ENCODE measurements around the gene GAB2.

GAB2 gene

DNA sequence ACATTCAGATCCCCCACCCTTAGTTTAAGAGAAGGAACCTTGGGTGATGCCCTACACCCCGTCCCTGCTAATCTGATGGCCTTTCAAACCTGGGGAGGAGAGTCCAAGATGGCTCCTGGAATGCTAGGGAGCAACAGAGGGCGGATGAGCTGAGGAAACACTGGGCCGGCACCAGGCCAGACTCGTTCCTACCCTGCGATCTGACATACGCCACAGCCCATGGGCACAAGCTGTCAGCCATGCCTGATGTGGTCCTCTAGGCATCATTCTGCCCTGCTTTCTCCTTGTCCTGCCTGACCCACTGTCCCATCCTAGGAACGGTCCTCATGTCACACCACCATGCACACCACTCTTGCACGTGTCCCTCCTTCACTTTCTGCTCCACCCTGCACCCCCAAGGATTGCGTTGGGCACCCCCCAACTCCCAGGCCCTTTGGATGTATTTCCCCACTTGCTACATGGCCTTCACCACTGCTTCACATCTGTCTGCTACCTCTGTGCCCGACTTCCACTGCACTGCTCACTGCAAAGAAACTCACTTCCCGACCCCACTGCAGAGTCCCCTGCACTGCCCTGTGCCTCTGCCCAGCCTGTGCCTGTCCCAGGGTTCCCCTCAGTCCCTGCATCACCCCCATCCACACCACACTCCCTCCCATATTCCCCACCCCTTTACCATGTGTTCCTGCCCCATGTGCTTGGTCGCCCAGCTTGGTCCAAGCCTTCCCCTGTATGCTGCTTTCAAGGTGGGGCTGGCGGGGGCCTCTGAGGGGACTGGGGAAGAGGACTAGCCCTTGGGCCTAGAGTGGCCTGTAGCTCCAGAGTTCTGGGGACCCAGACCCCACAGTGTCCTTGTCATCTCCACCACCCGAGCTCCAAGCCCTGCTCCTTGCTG is 199.7 kb downstream of the GAB2 start:
- TF ChIP-seq, protein P1, sequence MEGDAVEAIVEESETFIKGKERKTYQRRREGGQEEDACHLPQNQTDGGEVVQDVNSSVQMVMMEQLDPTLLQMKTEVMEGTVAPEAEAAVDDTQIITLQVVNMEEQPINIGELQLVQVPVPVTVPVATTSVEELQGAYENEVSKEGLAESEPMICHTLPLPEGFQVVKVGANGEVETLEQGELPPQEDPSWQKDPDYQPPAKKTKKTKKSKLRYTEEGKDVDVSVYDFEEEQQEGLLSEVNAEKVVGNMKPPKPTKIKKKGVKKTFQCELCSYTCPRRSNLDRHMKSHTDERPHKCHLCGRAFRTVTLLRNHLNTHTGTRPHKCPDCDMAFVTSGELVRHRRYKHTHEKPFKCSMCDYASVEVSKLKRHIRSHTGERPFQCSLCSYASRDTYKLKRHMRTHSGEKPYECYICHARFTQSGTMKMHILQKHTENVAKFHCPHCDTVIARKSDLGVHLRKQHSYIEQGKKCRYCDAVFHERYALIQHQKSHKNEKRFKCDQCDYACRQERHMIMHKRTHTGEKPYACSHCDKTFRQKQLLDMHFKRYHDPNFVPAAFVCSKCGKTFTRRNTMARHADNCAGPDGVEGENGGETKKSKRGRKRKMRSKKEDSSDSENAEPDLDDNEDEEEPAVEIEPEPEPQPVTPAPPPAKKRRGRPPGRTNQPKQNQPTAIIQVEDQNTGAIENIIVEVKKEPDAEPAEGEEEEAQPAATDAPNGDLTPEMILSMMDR (IDR thresholded peaks at IDR 0.05; ENCODE audit: low read depth, low read length, missing control alignments) = no peak
- DNase-seq (ENCODE audit: low read depth) = no peak
- H3K4me3 ChIP-seq (ENCODE audit: low read depth, low read length) = no peak overlapping the region

DNA sequence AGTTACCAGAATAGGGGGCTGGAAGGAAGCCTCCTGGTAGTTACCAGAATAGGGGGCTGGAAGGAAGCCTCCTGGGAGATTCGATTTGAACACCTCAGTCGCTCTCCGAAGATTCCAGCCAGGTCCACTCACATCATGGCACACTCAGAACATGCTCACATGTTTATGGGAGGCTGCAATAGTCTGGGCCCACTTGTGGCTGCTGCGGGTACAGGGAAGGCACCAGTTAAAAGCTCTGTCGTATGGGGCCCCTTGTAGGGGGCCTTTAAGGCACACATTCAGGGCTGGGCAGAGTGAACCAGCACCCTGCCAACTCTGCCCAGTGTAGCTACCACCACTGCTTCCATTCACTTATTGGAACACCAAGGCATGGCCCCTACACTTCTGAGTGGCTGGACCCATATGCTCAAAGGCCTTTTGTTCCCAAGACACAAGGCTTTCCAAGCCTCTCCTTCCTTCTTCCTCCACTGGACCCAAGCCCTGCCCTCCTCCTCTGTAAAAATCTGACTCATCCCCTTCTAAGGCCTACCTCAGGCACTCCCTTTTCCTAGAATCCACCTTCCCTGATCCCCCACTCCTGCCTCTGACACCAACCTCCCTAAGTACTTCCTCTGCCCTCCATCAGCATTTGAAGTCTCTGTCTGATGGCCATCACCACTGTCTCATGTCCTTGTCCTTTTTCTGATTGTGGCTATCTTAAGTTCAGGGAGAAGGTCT is 200.9 kb downstream of the GAB2 start:
- TF ChIP-seq, protein P1 (IDR thresholded peaks at IDR 0.05; ENCODE audit: low read depth, low read length, missing control alignments) = no peak
- H3K4me3 ChIP-seq (ENCODE audit: low read depth, low read length) = no peak overlapping the region
- DNase-seq (ENCODE audit: low read depth) = no peak

DNA sequence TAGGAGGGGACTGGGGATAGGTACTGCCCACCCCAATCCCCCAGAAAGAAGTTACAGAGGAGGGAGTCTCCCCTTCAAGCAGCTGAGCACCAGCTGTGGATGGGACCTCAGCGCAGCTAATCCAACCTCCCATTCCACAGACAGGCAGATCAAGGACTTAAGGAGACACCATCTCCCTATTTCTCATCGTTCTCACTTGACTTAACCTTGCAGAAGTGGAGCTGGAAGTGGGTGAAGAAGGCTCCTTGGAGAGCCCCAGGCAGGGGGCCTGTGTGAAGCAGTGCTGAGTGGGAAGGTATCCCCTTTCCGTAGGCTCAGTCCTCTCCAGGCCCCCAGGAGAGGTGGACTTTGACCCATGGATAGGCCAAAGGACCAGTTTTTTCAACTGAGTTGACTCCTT is 201.6 kb downstream of the GAB2 start:
- no peak for DNase-seq (ENCODE audit: low read depth)
- H3K4me3 ChIP-seq (ENCODE audit: low read depth, low read length) = no peak overlapping the region
- TF ChIP-seq, protein P1 (IDR thresholded peaks at IDR 0.05; ENCODE audit: low read depth, low read length, missing control alignments) = no peak

DNA sequence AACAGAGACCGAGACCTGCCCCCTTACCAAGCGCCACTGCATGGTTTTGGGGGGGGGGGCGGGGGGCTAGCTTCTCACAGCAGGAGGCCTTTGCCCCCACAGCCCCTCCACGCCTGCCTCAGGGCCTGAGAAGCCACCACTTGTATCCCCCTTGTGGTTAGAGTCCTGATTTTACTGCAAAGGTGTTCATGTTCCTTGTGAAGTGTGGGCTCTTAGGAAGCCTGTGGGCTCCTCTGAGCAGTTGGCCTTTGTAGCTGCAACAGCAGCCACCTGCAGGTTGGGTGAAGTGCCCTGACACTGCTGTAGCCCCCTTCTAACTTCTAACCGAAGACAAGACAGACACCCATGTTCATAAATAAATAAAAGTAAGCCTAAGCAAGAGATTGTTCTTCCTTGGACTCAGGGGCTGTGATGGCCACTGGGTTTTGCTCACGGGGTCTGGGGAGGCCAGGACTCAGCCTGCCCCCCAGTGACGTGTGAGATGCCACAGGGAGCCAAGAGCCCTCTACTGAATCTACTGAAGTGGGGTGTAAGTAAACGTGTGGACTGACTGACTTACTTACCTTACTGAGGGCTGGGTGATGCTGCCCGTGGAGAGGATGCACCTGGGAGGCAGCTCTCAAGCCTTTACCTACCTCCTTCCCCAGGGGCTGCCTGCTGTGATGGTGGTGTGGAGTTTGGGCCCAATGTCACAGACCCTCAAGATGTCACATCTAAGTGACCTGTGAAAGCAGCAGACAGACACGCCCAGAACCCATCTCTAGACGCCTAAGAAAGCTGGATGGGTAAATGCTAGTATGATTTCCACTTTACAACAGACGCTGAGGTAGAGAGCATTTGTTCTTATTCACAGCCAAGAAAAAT is 203.1 kb downstream of the GAB2 start:
- TF ChIP-seq, protein P1 (IDR thresholded peaks at IDR 0.05; ENCODE audit: low read depth, low read length, missing control alignments) = no peak
- no peak overlapping the region for H3K4me3 ChIP-seq (ENCODE audit: low read depth, low read length)
- DNase-seq (ENCODE audit: low read depth) = no peak

DNA sequence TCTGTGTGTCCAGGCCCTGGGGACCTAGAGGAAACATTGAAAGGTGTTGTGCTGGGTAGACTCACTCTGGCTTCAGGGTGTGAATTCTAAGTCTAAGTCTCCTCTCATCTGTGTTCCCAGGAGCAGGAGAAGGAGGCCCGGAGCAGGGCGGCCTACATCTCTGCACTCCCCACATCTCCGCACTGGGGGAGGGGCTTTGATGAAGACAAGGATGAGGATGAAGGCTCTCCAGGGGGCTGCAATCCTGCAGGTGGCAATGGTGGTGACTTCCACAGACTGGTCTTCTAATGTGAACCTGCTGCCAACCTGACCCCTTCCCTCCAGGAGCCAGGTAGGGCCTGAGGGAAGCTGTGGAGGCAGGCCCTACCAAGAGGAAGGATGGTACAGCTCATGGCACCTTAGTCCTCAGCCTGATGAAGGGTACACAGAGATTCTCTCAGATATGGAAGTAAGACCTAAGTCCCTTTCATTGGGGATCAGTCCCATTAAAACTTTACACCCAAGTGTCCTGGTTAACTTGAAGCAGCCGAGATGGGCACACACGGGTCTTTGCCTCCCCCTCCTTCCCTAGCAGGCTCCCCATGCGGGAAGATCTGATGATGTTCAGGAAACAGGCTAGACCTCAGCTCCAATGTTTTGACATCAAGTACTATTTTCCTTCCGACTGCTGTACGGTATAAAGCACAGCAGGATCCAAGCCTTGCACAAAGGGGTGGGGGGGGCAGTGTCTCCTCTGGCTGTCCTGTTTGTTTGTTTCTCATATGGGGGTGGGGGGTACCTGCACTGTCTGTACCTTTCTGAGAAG is 203.9 kb downstream of the GAB2 start:
- DNase-seq (ENCODE audit: low read depth) = no peak
- H3K4me3 ChIP-seq (ENCODE audit: low read depth, low read length) = no peak overlapping the region
- TF ChIP-seq, protein P1 (IDR thresholded peaks at IDR 0.05; ENCODE audit: low read depth, low read length, missing control alignments) = no peak
